ENCODE measurements around the gene MACC1.
"Not testable (repeated sequence)": the region's sequence is repeated elsewhere in the genome, so short reads cannot be mapped to it uniquely, and the experiment has no call there.

The MACC1 gene

GRCh38 chr7:20229081-20229480 is 11.9 kb upstream of the MACC1 start:
- FAIRE-seq, result no peak

DNA sequence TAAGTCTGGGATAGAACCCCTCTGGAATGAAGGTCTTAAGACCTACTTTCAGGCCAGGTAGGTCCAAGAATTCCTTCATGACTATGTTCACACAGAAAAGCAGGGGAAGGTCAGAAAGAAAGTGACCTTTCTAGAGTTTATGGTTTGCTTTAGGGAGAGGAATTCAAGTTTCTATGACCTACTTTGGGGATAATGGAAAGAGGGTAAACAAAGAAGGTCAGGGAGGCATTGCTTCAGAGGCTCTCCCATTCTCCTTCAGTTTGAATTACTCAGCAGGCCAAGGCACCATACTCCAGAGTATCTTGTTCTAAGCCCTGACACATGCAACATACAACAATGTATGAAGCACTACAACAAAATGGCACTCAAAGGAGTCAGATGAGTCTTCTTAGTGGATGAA is 11.5 kb upstream of the MACC1 start:
- no peak for FAIRE-seq

DNA sequence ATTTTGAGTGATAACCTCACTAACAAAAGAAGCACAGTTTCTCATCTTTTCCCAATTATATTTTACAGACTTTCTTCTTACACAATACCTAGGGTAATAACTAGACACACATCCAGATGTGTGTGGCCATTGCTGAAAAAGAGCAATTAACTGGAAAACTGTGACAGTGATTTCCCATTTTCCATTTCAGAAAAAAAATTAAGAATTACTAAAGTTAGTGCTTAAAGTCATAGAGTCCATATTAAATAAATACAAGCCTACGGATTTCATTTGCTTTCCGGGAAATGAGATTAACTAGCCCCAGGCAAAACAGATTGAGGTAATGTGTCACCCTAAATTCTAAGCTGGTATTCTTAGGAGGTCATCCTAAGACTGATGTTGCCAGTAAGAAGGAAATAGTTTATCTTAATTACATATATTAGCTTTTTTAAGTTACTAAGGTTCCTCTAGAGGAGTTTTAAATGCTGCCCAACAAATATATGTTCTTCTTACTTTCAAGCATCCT is 10.2 kb upstream of the MACC1 start:
- no peak for FAIRE-seq

DNA sequence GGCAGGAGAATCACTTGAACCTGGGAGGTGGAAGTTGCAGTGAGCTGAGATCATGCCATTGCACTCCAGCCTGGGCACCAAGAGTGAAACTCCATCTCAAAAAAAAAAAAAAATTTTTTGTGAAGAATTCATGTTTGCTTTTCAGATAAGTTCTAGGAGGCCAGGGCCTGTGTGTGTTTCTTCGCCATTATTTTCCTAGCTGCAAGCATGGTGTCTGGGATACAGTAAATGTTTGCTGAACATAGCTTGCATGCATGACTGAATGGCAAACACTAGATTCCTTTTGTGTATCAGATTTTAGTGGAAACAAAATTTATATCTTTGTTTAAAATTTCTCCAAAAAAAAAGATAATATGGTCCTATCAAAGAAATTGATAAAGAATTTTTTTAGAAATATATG is 9.7 kb upstream of the MACC1 start:
- FAIRE-seq, result no peak

DNA sequence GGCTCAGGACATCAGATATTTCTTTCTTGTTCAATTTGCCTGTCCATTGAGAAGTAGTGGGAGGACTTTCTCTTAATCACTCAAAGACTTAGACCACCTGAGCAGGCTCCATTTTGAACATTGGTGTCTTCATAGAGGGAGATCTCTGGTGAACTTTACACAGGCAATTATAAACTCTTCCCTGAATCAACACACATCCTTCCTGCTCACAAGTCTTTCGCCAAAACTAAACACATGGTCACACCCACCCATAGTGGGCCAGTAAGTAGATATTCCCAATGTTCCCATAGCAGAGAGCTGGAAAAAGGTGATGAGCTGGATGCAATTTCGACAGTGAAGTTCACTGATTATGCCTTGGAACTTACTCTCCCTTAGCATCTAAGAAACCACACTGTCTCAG is 8.2 kb upstream of the MACC1 start:
- no peak for FAIRE-seq

DNA sequence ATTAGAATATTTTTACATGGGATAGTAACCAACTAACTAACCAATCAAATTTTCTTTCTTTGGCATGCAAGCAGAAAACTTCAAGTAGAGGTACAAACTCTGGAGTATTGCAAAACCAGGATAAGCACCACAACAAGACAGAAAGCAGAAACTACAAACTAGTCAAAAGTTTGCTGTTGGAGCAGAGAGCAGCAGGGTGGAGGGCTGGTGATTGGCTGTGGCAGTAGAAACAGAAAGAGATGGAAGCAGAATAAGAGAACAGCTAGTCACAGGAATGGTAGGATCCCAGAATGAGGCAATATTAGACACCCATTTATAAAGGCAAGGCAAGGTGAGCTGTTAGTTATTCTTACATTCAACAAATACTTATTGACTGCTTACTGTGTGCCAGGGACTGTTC is 6.8 kb upstream of the MACC1 start:
- no peak for FAIRE-seq

- FAIRE-seq, result no peak
Measured at GRCh38 chr7:20223356-20223755, 6.2 kb upstream of the MACC1 start.

DNA sequence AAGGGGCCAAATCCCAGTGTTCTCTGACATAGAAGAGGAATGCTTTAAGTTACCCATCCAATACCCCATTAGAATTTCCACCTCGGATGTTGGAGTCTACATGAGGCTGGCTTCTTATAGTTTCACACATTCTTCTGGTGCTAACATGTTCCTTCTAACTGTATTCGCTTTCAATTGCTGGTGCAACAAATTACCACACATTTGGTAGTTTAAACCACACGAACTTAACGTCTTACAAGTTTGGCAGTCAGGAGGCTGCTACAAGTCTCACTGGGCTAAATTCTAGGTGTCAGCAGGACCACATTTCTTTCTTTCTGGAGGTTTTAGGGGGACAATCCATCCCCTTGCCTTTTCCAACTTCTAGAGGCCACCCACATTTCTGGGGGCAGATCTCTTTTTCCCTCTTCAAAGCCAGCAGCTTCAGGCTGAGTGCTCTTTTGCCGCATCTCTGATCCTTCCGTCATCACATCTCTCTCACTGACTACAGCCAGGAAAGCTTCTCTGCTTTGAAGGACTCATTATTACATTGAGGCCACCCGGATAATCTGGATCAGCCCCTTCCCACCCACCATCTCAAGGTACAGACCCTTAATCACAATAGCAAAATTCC is 5.1 kb upstream of the MACC1 start:
- FAIRE-seq, result no peak

DNA sequence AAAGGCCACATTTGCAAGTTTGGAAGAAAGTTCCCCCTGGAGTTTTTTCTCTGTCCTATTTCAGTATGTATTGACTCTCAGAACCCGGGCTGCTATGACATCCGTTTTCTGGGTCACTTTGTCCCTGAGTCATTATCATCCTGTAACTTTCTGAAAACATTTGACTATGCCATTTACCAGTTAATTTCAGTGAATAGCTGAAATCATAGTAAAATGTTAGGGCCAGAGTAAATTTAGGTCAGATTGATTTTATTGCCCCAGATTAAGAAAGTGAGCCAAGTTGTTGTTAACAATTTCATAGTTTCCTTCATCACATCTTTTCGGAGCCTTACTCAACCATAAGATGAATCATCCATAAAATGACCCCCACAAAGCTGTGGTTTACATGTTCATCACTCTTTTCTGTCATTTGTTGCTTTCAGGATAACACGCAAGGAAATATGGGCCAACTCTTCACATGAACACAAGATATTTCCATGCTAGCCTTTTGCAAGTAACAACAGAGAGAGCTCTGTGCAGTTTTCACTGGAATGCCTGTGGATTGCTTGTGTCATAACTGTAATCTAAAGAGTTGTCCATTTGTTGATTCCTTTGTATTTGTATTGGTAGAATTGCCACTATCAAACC is 3.9 kb upstream of the MACC1 start:
- FAIRE-seq, result no peak

GRCh38 chr7:20220293-20220761 is 3.1 kb upstream of the MACC1 start:
- FAIRE-seq, result peak; percentile 5

- FAIRE-seq, result no peak
Measured at GRCh38 chr7:20219446-20220292, 2.5 kb upstream of the MACC1 start.

DNA sequence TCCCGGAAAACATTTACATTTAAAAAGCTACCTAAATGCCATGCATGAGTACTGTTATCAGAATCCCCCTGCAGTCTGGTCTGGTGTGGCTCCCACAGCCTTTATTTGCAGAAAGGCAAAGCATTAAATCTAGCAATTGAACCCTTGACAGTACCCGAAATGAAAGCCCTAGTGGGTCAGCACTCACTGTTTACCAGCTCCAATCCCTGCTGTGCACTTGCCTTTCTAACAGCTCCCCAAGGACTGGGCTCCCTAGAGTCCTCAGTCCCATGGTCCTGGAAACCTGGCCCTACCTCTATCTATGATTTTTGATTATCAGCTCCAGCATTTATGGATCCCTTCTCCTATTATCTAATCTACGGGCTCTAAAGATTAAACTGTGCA is 1.9 kb upstream of the MACC1 start:
- FAIRE-seq, result no peak

DNA sequence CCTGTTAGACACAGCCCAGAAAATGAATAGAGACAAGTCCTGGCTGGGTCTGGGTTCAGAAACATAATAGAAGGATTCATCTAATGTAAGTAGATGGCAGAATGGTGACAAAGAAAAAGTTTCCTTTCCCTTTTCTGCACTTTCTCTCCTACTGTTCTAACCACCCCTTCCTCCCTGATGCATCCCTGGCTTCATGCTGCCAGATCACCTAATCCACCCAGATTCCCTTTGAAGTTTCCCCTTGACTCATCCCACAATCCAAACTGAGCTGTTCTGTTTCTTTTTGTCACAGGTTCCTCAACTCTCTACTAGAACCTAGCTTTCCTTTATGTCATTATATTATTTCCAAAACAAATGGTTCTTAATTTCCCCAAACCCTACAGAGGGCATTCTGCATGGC is 1.1 kb upstream of the MACC1 start:
- FAIRE-seq, result no peak

DNA sequence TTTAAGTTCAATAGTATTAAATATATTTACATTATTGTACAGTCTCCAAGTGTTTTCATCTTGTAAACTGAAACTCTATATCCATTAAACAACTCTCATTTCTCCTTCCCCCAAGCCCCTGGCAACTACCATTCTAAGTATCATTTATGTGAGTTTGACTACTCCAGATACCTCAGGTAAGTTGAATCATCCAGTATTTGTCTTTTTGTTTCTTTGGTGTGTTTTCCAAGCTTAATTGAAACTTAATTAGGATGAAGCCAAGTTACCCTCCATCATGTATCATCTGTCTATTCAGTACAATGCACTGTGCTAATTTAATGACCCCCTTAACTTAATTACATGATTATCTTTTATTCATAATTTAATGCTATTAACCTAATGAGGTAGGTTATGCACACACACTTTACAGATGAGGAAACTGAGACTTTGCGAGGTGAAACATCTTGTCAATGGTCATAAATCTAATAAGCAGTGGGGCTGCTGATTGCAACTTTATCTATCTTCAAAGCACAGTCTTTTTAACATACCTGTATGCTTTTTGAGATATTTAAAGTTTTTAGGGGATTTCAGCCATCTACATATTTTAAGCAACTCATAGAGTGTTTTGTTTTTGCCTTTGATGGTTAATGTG is 663 bp downstream of the MACC1 start:
- no peak for FAIRE-seq

DNA sequence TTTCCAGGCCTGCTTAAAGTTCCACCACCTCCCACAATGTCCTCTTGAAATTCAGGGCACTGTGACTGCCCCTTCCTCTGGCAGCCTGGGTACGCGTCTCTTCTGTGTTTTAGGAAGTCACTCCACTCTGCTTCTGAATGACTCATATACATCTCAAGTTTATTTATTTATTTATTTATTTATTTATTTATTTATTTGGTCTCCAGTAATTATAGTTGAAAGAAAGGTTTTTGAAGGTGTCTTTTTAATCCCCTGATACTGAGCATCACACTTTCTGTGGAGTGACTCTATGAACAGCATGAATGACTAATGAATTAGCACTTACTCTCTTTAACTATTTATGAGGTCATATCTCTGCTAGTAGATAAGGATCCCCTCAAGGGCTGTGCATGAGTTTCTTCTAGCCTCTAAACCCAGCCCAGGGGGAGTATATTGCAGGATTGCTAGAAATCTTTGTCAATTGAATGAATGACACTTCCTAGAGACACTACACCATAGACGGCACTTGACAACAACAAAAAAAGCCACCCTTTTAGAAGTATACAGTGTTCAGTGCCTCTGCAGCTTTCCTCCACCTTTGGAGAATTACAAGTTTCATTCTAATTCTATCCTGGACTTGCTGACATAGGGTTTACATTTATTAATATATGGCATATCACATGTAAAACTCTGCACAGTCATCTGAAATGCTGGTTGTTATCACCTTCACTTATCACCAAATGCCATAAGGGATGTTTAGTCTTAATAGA is 2.1 kb downstream of the MACC1 start:
- FAIRE-seq, result no peak

DNA sequence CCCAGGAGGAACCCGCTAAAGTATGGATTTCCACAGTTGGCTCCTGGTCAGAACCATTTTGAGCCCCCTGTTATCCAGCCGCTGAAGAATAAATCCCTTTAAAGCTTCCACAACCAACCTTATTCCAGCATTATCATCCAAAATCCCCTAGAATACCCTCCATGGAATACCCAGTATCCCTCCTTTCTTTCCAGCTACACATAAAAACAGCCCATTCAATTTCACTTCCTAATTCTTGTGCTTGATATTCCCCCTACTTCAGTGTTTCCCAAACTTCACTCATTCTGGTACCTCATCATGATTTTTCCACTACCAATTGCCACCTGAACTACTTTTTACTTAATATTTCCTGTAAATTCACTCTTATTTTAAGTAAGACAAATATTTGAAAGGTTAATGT is 3.1 kb downstream of the MACC1 start:
- FAIRE-seq, result no peak

DNA sequence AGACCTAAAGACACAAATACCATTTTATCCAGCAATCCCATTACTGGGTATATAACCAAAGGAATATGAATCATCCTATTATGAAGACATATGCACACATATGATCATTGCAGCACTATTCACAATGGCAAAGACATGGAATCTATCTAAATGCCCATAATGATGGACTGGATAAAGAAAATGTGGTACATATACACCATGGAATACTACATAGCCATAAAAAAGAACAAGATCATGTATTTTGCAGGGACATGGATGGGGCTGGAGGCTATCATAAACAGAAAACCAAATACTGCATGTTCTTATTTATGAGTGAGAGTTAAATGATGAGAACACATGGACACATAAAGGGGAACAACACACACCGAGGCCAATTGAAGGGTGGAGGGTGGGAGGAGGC is 3.8 kb downstream of the MACC1 start:
- no peak for FAIRE-seq

- FAIRE-seq, result no peak
Measured at GRCh38 chr7:20211376-20211775, 5.8 kb downstream of the MACC1 start.

GRCh38 chr7:20208651-20209307 is 8.4 kb downstream of the MACC1 start:
- FAIRE-seq, result no peak

GRCh38 chr7:20207811-20208210 is 9.4 kb downstream of the MACC1 start:
- not testable (repeated sequence) for FAIRE-seq

DNA sequence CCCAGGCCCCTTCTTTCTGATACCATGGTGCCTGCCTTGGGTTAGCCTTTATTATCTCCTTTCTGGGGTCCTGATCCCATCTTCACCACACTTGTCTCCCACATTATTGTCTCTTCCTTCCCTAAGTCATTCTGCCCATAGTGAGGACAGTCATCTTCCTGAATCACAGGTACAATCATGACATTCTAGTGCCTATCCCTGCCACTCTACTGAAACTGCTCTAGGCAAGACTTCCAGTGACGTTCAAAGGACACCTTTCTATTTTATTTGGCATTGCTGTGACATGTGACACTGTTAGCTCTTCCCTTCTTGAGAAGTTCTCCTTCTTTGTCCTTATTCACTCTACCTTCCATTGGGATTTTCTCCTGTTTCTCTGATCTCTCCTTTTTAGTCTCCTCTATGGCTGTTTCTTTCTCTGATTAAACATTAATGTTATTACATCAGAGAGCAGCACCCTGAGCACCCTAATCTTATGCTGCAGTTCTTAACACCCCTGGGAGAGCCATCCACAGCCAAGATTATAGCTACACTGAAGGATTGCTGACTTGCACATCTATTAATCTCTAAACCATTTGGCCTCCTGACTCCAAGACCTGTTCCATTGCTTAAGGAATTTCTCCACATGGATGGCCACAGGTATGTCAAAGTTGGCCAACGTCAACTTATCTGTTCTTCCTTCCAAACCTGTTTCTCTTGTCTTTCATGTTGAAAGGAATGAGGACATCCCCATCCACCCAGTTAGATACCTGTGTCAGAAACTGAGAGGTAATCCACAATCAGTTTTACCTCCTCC is 10.9 kb downstream of the MACC1 start:
- no peak for FAIRE-seq
